HepG2 (cell line): ENCODE results near the gene CFAP46.

Experiments
- AGO1 ChIP-seq: fragments of 200-400 bp; formaldehyde crosslinking; IDR thresholded peaks from 2 replicates; pipeline ENCODE4 v1.6.1; 2017; ENCODE audit warnings: mild to moderate bottlenecking, low read depth, low read length, moderate library complexity; ENCODE audit not compliant: poor library complexity, severe bottlenecking
- ATF3 ChIP-seq: sonication (generic); formaldehyde crosslinking; IDR thresholded peaks from 2 replicates; pipeline ENCODE4 v1.4.0; 2020; ENCODE audit warnings: missing genetic modification reagents
- DNMT1 ChIP-seq: sonication (generic); formaldehyde crosslinking; IDR thresholded peaks from 2 replicates; pipeline ENCODE4 v1.5.1; 2020; ENCODE audit warnings: mild to moderate bottlenecking, missing genetic modification reagents
- HOXA7 ChIP-seq: sonication (generic); formaldehyde crosslinking; IDR thresholded peaks from 2 replicates; pipeline ENCODE4 v1.8.1; 2022; ENCODE audit warnings: mild to moderate bottlenecking, missing genetic modification reagents, moderate library complexity
- KDM1A ChIP-seq: IDR thresholded peaks from 2 replicates; pipeline ENCODE4 v1.6.1; 2016; ENCODE audit warnings: missing compliant biosample characterization
- PHF20 ChIP-seq: sonication (generic); formaldehyde crosslinking; IDR thresholded peaks from 2 replicates; pipeline ENCODE4 v1.5.0; 2020; ENCODE audit warnings: mild to moderate bottlenecking, missing genetic modification reagents
- SIN3B ChIP-seq: fragments of 150-350 bp; IDR thresholded peaks from 2 replicates; pipeline ENCODE4 v1.6.1; 2014; ENCODE audit warnings: low read length
- SRF ChIP-seq: IDR thresholded peaks from 2 replicates; pipeline ENCODE4 v1.6.1; 2011; ENCODE audit warnings: mild to moderate bottlenecking, low read depth, low read length, moderate library complexity
- TCF7 ChIP-seq: sonication (generic); IDR thresholded peaks from 2 replicates; pipeline ENCODE4 v1.6.1; 2016; ENCODE audit warnings: antibody characterized with exemption, low read depth
- ZBTB21 ChIP-seq: sonication (generic); formaldehyde crosslinking; IDR thresholded peaks from 2 replicates; pipeline ENCODE4 v1.4.0; 2020; ENCODE audit warnings: missing genetic modification reagents
- ZBTB49 ChIP-seq: sonication (generic); formaldehyde crosslinking; IDR thresholded peaks from 2 replicates; pipeline ENCODE4 v1.4.0; 2020; ENCODE audit warnings: missing genetic modification reagents, borderline replicate concordance
- TF ChIP-seq, protein P1 (sequence below): sonication (generic); formaldehyde crosslinking; IDR thresholded peaks from 2 replicates; pipeline ENCODE4 v1.8.1; 2023; ENCODE audit warnings: missing genetic modification reagents, mild to moderate bottlenecking, borderline replicate concordance
- TF ChIP-seq, protein P2 (sequence below): sonication (generic); formaldehyde crosslinking; IDR thresholded peaks from 2 replicates; pipeline ENCODE4 v1.4.0; 2020; ENCODE audit warnings: mild to moderate bottlenecking, missing genetic modification reagents, borderline replicate concordance

DNA sequence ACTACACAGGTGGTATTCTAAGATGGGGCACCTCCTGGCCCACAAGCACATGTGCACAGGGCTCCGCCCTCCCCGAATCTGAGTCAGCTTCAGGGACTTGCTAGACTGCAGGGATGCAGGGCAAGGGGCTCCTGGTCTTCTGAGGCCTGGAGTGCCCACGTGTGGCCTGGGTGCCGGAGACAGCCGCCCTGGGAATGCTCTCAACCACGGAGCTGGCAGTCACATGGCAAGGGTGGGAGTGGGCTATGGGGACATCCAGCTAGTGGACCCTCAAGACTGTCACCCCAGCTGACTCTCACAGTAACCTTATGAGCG is 42.7 kb downstream of the CFAP46 start:
- TF ChIP-seq DNMT1 (CRISPR knock-in tag) (no peak), ZBTB49 (CRISPR knock-in tag) (no peak), KDM1A (CRISPR knock-in tag) (no peak), AGO1 (no peak), HOXA7 (CRISPR knock-in tag) (no peak), SIN3B (no peak), TCF7 (no peak), ATF3 (CRISPR knock-in tag) (no peak), SRF (no peak), ZBTB21 (no peak), PHF20 (no peak)
- TF ChIP-seq, protein P1, sequence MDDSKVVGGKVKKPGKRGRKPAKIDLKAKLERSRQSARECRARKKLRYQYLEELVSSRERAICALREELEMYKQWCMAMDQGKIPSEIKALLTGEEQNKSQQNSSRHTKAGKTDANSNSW (CRISPR knock-in tag), result no peak
- TF ChIP-seq, protein P2, sequence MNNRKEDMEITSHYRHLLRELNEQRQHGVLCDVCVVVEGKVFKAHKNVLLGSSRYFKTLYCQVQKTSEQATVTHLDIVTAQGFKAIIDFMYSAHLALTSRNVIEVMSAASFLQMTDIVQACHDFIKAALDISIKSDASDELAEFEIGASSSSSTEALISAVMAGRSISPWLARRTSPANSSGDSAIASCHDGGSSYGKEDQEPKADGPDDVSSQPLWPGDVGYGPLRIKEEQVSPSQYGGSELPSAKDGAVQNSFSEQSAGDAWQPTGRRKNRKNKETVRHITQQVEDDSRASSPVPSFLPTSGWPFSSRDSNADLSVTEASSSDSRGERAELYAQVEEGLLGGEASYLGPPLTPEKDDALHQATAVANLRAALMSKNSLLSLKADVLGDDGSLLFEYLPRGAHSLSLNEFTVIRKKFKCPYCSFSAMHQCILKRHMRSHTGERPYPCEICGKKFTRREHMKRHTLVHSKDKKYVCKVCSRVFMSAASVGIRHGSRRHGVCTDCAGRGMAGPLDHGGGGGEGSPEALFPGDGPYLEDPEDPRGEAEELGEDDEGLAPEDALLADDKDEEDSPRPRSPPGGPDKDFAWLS (CRISPR knock-in tag), result no peak
